ENCODE measurements around the gene C8B.

Gene C8B

DNA sequence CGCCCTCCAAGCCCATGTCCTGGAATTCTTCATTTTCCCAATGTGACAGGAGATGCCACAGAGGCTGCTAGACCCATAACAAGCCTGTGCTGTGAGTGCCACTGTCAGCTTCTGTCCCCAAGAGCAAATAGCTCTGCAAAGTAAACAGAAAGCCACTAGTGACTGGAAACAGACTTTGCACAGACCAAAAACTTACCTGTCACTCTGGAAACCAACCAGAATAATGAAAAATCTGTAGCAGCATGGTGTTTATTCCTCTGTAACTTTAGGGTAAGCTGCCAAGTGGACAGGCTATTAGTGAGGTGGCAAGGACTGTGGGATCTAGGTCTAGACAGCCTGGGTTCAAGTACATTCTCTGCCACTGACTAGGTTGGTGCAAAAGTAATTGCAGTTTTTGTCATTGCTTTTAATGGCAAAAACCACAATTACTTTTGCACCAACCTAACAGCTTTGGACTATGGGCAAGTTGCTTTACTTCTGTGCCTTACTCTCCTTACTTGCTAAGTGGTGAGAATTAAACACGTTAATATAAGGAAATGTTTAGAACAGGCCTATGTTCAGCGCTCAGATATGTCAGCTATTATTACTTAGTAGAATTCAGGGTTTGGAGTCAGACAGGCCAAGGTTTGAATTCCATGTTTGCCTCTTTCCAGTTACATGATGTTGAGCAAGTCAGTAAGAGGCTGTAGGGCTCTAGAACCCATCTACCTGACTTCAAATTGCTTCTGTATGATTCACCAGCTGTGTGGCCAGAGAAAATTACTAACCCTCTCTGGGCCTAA, at the start of gene C8B:
C8B (minus strand) TSS at position 100 of the 782 bp plus-strand sequence; CDS start at position 33, 67 bp downstream.
- DNase-seq (ENCODE audit: low read depth, low spot score): no peak

DNA sequence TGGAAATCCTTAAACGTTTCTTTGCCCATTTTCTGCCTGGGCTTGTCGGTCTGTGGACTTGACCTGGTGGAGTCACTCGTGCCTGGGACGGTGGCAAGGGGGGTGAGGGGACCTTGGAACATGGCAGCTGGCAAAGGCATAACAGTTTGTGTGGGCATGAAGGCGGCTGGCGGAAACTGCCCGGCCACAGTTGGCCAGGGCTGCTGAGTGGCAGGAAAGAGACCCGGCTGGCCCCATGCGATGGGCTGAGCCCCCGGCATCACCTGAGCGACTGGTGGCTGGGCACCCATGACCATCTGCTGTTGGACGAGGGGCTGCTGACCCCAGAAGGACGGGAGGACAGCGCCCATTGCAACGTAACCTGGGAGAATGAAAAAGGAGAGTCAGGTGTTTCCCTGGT, 49.3 kb upstream of the C8B start:
- no peak for DNase-seq (ENCODE audit: low read depth, low spot score)

DNA sequence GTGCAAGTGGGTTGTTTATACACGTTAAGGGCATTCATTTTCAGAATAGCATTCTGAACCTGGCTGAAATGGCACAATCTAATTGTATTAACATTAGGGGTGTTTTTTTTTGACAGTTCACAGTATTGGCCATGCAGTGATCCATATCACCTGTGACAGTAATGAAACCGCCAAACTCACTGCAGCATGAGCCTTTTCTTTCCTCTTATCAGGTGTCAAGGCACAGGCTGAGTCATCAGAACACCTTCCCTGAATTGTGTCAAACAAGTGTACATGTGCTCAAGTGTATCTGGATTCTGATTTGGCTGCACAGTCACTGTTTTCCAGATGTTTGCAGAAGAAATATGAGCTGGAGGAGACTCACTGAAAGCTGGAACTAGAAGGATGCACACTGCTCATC, 47.7 kb upstream of the C8B start:
- no peak for DNase-seq (ENCODE audit: low read depth, low spot score)

DNA sequence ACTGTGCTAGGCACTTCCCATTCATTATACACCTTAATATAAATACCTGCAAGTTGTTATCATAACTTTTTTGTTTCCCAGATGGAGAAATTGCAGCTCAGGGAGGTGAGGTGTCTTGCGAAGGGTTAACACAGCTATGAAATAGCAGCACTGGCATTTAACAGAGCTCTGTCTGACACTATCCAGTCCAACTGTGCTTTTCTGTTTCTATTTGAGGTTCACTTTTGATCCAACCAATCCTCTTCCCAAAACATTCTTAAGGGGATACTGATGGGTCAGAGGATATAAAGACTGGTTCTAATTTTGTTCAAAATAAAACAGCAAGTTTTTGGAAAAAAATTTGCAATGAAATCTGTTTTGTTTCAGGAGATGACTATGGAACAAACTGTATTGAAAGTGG, 46.5 kb upstream of the C8B start:
- DNase-seq (ENCODE audit: low read depth, low spot score): no peak

DNA sequence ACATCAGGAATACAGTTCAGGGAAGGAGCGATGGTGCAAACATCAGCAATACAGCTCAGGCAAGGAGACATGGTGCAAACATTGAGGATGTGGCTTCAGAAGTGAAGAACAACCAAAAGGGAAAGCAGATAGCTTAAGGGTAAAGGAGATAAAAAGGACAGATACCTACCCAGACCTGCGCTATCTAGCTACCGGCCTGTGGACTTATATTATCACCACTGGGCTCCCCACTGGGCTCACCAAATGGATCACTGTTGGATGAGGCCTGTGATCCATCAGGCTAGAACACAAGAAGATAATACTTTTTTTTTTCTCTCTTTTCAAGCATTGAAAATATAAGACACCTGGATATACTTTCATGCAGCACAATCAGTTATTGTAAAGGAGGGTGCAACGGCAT, 44.7 kb upstream of the C8B start:
- DNase-seq (ENCODE audit: low read depth, low spot score): no peak

DNA sequence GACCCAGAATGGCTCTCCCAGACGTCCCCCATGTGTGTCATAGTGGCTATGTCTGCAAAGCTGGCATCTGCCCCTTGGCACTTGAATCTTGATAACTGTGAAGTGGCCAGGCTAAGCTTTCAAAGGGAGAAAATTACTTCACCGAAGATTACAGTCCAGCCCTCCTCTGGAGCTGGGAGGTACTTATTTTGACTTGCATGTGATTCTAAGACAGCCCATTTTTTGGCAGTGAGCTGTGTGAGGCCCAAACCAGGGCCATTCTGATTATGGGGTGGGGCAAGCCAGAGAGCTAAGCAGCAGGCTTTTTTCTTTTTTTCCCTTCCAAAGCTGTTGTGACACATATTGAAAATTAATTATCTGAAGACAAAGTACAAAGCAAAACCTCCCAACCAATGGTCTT, 42.1 kb upstream of the C8B start:
- no peak for DNase-seq (ENCODE audit: low read depth, low spot score)

DNA sequence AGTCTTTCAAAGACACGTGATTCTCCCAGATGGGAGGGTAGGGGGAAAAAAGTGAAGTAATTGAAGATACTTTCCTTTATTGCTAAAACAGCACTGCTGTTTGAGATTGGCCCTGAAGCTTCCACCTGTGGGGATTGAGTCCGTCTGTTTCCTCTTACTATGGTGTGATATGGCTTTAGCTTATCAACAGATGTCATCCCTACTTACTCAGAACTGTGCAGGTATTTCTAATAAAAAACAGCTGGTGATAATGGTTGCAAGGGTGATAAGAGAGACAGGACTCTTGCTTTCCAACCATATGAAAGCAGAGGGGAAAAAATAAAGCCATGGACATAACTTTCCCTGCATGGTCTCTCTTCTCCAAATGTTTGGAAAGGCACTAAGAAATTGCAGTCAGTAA, 41.7 kb upstream of the C8B start:
- no peak for DNase-seq (ENCODE audit: low read depth, low spot score)

DNA sequence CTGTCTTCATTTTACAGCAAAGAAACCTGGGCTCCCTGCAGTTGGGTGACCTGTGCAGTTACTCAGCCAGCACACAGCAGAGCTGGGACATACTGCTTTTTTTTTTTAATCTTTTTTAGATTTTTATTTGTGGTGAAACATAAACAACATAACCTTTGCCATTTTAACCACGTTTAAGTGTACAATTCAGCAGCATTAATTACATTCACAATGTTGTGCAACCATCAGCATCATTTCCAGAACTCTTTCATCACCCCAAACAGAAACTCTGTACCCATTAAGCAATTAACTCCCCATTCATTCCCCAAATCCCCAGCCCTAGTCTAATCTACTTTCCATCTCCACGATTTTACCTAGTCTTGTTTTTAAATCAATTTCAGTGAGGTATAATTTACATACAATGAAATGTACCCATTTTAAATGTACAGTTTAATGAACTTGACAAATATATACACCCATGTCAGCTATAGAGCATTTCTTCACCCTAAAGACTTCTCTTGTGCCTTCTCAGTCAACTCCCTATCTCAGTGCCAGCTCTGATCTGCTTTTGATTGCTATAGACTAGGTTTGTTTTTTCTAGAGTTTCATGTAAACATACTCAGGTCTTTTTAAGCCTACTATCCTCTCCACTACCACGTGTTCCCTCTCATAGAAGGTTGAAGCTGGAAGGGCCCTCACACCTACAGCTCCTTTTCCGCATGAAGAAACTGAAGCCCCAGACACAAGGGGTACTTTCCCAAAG, 37.8 kb upstream of the C8B start:
- DNase-seq (ENCODE audit: low read depth, low spot score): no peak

DNA sequence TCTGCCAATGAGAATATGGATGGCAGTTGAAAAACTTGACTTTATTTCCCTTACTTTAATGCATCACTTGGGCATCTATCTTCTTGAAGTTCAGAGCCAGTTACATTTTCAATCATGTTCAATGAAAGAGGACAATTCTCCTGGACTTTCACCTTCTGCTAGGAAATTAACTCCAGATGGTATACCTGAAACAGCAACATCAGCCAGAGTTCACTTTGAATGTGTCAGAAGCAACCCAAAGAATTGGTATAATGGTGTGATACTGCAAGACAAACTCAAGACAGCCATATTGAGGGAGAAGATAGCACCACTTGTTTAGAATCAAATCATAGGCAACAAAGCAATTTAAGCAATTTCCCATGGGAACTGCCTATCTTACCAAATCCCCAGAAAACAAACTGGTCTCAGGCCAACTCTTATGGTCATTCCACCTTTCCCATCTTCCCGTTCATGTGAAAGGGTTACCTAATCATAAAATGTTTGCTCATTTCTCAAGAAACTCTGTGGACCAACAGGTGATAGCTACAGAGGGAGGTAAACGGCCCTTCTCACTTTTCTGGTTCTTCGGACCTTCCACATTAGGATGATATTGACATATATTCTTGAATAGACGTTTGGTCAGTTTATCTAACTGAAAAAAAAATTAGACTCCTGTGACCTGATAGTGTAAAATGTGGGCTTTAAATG, 29.7 kb upstream of the C8B start:
- no peak for DNase-seq (ENCODE audit: low read depth, low spot score)

DNA sequence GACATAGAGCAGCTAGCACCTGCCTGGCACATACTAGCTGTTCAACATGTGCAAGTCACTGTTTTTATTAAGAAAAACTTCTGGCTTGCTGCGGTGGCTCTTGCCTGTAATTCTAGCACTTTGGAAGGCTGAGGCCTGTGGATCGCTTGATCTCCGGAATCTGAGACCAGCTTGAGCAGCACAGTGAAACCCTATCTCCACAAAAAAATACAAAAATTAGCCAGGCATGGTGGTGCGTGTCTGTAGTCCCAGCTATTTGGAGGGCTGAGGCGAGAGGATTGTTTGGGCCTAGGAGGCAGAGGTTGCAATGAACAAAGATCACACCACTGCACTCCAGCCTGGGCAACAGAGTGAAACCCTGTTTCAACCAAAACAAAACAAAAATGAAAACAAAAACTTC, 27.7 kb upstream of the C8B start:
- no peak for DNase-seq (ENCODE audit: low read depth, low spot score)

DNA sequence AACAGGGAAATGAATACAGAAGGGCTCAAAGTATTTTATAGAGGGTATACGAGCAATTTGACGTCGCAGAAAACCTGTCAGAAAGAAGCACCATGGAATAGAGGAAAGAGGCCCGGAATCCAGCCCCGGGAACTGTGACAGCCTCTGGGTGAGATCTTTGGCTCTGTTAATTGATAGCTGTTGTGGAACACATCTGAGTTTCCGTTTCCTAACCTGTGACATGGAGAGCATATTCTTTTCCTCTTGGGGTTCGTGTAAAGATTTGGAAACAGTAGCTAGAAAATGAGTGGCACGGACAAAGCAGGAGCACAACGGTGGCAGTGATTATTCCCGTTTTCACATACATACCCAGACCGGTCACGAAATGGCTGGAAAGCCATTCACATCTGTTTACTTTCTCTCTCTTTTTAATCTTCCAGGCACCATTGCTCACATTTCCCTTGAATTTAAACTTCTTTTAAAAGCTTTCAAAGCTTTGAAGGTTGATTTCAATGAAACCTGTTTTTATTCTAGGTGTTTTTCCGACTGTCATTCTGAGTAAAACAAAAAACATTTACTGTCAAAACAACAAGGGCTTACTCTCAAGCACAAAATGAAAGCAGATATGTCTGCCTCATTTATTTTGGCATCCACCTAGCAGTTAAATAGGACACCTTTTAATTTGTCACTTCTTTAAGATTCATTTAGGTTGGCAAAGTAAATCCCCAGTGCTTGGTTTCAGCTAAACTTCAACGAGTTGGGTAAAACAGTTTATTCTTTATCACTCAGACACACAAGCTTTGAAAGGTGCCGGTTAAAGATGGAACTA, 26.7 kb upstream of the C8B start:
- peak; percentile 16 for DNase-seq (ENCODE audit: low read depth, low spot score)

DNA sequence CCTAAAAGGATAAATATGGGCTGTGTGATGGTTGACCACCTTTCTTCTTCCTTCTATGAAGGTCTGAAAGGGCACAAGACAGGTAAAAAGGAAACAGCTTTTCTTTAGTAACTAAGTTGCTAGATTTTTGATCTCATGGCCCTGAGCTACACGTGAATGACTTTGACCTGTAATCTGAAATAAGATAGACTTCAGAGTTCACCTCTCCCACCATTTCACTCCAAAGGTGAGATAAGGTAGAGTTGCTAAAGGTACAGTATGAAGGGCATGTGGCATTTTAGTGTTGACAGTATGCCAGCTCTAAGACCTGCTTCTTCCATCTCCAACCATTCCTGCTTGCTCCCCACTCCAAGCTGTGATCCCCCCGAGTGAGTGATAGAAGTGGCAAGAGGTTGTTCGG, 25.8 kb upstream of the C8B start:
- DNase-seq (ENCODE audit: low read depth, low spot score): no peak

DNA sequence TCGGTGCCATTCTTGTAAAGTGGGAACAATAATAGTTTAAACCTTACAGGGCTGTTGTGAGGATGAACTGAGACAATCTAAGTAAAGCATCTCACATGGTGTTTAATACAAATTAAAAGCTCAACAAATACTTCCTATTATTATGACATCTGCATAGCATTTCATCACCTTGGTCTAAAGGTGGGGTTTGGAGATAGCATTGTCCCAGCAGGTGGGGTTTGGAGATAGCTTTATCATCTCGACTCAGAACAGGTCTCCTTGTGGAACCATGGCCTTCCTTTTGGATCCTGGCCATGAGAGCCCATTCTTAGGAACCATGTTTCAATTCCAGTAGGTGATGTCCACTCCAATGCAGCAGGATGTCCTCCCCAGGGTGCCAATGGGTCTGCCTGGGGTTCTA, 20.6 kb upstream of the C8B start:
- no peak for DNase-seq (ENCODE audit: low read depth, low spot score)

DNA sequence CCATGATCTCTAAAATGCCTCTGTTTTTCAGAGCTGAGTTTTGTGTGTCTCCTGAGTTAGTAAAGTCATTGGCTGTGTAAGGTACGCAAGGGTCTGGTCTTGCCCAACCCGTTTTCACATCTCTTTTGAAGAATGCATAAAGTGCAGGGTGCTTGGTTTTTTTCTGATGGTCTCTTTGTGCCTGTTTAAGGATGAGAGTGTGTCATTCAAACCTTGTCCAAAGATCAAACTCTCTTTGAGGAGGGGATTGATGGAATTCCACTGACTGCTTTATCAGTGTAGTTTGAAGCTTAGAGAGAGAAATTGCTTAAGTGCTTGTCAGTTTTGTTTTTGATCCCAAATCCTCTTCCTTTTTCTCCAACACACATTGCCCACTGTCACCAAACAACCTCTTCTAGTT, 20.0 kb upstream of the C8B start:
- DNase-seq (ENCODE audit: low read depth, low spot score): no peak

DNA sequence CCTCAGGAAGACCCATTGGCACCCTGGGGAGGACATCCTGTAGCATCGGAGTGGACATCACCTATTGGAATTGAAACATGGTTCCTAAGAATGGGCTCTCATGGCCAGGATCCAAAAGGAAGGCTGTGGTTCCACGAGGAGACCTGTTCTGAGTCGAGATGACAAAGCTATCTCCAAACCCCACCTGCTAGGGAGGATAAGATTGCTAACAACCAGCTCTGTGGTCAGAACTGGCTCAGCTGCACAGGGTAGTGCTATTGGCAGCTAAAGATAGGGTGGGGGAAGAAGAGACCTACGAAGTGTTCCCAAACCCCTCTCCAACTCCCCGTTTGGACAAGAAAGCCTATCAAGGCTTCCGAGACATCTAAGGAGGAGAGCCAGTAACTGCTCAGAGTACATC, 17.7 kb upstream of the C8B start:
- DNase-seq (ENCODE audit: low read depth, low spot score): no peak

DNA sequence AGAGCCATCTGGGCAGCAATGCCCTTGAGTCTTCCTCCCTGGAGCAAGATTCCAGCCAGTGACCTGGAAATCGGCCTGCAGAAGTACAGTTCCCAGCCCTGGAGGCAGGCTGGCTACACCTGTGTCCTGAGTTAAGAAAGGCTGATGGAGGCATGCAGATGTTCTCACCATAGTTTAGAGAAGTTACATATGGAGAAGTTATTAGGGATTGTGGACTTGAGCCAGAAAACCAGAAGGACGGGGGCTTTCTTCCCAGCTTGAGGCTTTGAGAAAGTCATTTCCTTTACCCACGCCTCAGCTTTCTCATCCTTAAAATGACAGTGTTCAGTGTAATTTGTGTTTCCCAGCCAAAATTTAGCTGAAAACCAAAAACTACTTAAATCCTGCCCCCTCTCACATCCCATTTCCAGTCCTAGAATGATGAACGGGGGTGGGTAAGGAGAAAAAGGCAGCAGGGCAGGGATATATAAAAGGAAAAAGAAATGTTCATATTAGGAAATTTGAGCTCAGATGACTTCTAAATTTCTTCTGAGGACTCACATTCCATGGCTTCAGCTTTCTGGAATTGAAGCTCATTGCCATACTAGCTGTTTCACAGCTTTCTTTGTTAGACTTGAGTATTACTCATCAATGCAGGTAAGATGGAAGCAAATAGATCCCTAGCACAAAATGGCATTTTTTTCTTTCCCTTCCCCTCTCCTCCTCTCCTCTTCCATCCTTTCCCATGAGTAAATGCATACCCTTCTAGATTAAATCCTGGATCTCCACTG, 14.4 kb upstream of the C8B start:
- DNase-seq (ENCODE audit: low read depth, low spot score): peak; percentile 8

DNA sequence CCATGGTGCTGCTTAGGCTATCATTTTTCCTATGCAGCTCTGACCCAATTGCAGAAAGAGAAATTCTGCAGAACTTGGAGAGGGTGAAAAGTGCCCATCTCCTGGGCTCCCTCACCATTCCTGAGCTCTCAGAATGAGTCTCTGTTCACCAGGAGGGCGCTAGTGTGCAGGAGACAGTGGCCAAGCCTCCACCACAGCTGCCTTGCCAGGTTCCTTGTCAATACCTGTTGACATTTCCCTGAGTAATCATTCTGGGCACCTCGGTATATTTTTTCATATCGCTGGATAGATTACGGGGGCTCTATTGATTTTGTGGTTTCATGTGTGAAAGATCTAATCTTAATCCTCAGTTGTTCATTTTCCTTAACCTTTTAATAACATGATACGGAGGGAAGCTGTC, 13.0 kb upstream of the C8B start:
- DNase-seq (ENCODE audit: low read depth, low spot score): no peak

DNA sequence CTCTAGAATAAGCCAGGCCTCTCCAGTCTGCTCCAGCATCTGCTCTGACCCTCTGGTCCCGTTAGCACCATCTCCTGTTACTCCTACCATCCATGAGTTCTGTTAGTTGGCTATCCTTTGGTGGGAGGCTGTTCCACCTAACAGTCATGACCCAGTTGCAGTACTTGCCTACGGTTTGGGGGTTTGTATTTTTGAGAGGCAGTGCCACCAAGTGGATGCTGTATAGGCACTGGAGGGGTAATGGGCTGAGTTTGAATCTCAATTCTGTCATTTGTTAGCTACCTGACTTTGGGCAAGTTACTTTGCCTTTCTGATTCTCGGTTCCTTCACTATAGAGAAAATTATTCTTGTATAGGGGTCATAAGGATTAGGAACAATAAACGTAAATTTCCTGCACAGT, 12.1 kb upstream of the C8B start:
- DNase-seq (ENCODE audit: low read depth, low spot score): no peak

DNA sequence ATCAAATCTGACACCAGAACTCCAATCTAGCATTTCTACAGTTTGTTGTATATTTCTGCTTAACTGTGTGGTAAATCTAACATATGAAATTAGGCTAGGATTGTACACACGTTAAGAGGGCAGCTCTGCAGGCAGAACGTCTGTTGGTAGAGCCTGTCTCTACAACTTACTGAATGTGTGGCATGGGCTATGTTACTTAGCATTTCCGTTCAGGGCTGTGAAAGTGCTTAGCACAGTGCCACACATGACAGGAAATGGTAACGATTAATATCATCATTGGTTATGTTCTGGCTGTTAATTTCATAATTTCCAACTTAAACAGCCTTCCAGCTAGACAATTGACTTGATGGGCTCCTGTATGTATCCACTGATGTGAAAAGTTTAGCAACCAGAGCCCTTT, 9.6 kb upstream of the C8B start:
- no peak for DNase-seq (ENCODE audit: low read depth, low spot score)

DNA sequence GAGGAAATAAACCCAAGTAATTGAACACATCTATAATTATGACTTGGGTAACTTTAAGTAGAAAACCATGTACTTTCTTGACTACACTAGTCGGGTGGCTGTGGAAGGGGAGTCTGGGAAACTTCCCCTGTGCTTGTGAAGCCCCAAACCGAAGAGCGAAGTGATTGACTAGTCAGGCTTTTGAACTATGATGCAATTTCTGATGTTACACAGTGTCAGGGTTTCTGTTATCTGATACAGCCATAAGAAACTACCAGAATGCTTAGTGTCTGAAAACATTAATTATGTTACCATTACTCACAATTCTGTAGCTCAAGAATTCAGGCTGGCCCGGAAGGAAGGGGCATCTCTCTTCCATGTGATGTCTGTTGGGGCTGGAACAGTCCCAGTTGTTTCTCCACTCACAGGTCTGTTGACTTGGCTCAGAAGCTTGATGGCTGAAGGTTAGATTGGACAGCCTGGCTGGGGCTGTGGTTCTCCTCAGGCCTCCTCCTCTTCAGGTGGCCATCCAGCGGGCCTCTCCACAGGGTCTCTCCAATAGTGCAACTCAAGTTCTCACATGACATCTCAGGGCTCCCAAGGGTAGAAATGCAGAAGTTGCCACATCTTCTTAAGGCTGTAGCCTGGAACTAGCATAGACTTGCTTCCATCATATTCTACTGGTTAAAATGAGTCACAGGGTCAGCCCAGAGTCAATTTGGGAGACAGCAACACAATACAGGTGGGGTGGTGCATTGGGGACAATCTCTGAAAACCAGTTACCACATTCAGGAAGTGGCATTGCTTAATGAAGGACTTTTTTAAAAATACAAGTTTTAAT, 8.3 kb upstream of the C8B start:
- DNase-seq (ENCODE audit: low read depth, low spot score): no peak

Measured in astrocyte of the hippocampus (primary cell).